22Rv1 (cell line): ENCODE data around the gene IRS2.

Source experiments
- ZFX ChIP-seq: fragments of 450-650 bp; IDR thresholded peaks from 2 replicates; pipeline ENCODE4 v1.6.1; 2017; ENCODE audit warnings: antibody characterized with exemption, borderline replicate concordance
- TF ChIP-seq, protein P1 (sequence below): fragments of 450-650 bp; IDR thresholded peaks from 2 replicates; pipeline ENCODE4 v1.5.1; 2017; ENCODE audit warnings: mild to moderate bottlenecking

DNA sequence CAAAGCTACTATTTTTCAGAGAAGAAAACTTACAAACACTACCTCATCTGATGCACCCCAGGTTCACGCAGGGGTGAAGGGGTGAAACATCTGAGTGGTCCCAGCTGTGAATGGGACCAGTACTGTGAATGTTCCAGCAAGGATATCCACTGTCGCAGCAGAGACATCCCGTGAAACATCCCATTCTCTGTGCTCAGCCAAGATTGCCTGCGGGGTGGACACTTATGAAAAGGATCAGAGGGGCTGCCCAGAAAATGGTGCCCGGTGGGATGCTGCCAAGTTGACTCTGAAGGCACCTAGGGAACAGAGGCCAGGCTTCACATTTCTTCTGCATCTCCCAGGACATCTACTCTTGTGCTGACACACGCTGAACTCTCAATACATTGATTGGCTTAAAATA is 15.9 kb downstream of the IRS2 start:
- TF ChIP-seq, protein P1, sequence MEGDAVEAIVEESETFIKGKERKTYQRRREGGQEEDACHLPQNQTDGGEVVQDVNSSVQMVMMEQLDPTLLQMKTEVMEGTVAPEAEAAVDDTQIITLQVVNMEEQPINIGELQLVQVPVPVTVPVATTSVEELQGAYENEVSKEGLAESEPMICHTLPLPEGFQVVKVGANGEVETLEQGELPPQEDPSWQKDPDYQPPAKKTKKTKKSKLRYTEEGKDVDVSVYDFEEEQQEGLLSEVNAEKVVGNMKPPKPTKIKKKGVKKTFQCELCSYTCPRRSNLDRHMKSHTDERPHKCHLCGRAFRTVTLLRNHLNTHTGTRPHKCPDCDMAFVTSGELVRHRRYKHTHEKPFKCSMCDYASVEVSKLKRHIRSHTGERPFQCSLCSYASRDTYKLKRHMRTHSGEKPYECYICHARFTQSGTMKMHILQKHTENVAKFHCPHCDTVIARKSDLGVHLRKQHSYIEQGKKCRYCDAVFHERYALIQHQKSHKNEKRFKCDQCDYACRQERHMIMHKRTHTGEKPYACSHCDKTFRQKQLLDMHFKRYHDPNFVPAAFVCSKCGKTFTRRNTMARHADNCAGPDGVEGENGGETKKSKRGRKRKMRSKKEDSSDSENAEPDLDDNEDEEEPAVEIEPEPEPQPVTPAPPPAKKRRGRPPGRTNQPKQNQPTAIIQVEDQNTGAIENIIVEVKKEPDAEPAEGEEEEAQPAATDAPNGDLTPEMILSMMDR: no peak
- TF ChIP-seq ZFX: no peak
